Activated naive CD4-positive, alpha-beta T cell treated with anti-CD3 and anti-CD28 coated beads, Interleukin-2, amount 50 U/mL, for 72 hours (primary cell): ENCODE results near the gene JARID2. TPM values are rescaled to one million over a fixed set of nuclear protein-coding genes. Genes with fewer than 3 reads are reported as not detected.

ENCODE experiments used
- ATAC-seq, 2 donors: fragments of 150-1000 bp; cut with Tn5 transposase; 2 replicates each; pipeline ENCODE4 v1.10.0; 2021; ENCODE audit warnings: mild to moderate bottlenecking in 2 of 2, moderate library complexity in 2 of 2
- DNase-seq, 2 donors: peaks; one replicate each; pipeline ENCODE4 v3.0.0; 2021 to 2022; ENCODE audit warnings: low spot score in 2 of 2
- H3K27ac Mint-ChIP-seq, 2 donors: one replicate each; pipeline ENCODE4 v1.8.0; 2022; ENCODE audit warnings: mild to moderate bottlenecking in 2 of 2, mixed read lengths in 2 of 2
- H3K36me3 Mint-ChIP-seq, 2 donors: one replicate each; pipeline ENCODE4 v1.8.0; 2022; ENCODE audit warnings: mixed read lengths in 2 of 2
- H3K9me3 Mint-ChIP-seq, 2 donors: one replicate each; pipeline ENCODE4 v1.8.0; 2022; ENCODE audit warnings: mixed read lengths in 2 of 2
- total RNA-seq, 2 donors: library from RNA; stranded (reverse); gene quantifications; one replicate each; pipeline ENCODE4 v1.2.3, GENCODE V29; 2022

Gene JARID2
- total RNA-seq, 2 donors from 2014 or later = 35.3 to 36.3 TPM

GRCh38 chr6:15425947-15426346 is 180.1 kb downstream of the JARID2 start:
- DNase-seq (no peak), ATAC-seq (no peak)
- Mint-ChIP-seq H3K27ac (no peak overlapping the region), H3K9me3 (no peaks in the 10 kb centered on the region), H3K36me3 (peaks cover 12 to 38% of the 10 kb centered on the region in 2 donors)

DNA sequence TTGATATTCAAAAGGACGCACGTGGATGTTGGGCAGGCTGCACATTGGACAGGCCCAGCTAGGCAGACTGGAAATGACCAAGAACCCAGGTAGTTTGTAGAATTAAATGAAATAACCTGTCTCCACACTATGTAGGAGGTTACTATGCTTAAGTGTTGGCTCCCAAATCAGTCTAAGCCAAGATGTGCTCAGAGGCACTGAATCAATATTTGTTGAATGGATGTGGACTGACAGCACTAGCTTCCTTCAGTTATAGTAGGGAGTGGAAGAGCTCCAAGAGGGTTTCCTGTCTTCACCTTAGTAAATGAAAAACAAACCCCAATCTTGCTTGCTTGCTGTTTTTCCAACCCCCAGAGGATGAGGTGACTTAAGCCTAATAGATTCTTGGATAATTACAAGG is 180.5 kb downstream of the JARID2 start:
- DNase-seq = no peak
- ATAC-seq = no peak
- Mint-ChIP-seq H3K27ac (no peak overlapping the region), H3K36me3 (peaks cover 12 to 36% of the 10 kb centered on the region in 2 donors), H3K9me3 (no peaks in the 10 kb centered on the region)

- DNase-seq (no peak), ATAC-seq (no peak)
- H3K36me3 Mint-ChIP-seq = peaks cover 12 to 36% of the 10 kb centered on the region in 2 donors
- H3K27ac Mint-ChIP-seq = no peak overlapping the region
- no peaks in the 10 kb centered on the region for H3K9me3 Mint-ChIP-seq
Observed at GRCh38 chr6:15426901-15427300, 181.0 kb downstream of the JARID2 start.

- H3K27ac Mint-ChIP-seq = no peak overlapping the region
- no peak for DNase-seq
- ATAC-seq = no peak
- peaks cover 12 to 36% of the 10 kb centered on the region in 2 donors for H3K36me3 Mint-ChIP-seq
- H3K9me3 Mint-ChIP-seq = no peaks in the 10 kb centered on the region
Observed at GRCh38 chr6:15427331-15428070, 181.6 kb downstream of the JARID2 start.

- H3K36me3 Mint-ChIP-seq = peaks cover 12 to 28% of the 10 kb centered on the region in 2 donors
- DNase-seq = no peak
- no peak overlapping the region for H3K27ac Mint-ChIP-seq
- peaks cover 0 to 5% of the 10 kb centered on the region in 2 donors for H3K9me3 Mint-ChIP-seq
- ATAC-seq = no peak
Observed at GRCh38 chr6:15429141-15430110, 183.6 kb downstream of the JARID2 start.

DNA sequence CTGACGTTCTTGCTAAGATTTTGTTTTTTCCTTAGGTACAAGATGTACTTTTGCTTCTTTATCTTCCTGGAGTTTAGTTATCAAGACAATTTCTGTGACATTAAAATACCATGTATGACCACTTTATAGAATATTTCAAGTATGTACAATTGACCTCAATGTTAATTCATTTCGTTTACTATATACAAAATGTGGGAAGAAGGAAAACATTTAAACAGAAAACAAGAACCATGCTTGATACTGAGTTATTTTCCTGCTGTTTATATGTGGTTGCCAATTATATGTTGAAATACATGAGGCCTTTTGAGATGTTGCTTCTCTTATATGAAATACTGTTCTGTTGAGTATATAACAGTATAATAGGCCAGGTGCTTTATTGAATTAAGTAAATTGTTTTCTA is 184.3 kb downstream of the JARID2 start:
- no peak for DNase-seq
- peaks cover 0 to 9% of the 10 kb centered on the region in 2 donors for H3K9me3 Mint-ChIP-seq
- no peak for ATAC-seq
- H3K27ac Mint-ChIP-seq = no peak overlapping the region
- peaks cover 8 to 31% of the 10 kb centered on the region in 2 donors for H3K36me3 Mint-ChIP-seq

DNA sequence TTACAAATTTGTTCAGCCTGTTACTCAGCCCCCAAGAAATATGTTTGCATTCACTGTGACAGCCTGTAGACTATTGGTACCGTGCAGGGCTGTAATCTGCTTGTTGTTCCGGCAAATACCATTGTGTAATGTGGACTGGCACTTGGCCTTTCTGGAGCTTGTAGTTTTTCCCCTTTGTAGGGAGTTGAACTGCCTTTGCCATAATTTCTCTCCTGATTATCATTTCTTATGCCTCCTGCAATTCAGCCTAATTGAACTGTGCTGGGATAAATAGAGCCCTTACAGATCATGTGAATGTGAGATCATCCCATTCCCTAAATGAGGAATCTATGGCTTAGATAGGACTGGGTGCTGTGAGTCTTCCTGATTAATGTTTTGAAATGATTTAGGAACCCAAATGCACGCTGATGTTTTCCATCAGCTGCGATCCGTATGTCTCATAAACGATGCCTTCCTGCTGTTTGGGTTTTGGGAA is 185.1 kb downstream of the JARID2 start:
- Mint-ChIP-seq H3K27ac (no peak overlapping the region), H3K36me3 (peaks cover under 1 to 24% of the 10 kb centered on the region in 2 donors), H3K9me3 (peaks cover 0 to 9% of the 10 kb centered on the region in 2 donors)
- ATAC-seq (no peak), DNase-seq (no peak)

DNA sequence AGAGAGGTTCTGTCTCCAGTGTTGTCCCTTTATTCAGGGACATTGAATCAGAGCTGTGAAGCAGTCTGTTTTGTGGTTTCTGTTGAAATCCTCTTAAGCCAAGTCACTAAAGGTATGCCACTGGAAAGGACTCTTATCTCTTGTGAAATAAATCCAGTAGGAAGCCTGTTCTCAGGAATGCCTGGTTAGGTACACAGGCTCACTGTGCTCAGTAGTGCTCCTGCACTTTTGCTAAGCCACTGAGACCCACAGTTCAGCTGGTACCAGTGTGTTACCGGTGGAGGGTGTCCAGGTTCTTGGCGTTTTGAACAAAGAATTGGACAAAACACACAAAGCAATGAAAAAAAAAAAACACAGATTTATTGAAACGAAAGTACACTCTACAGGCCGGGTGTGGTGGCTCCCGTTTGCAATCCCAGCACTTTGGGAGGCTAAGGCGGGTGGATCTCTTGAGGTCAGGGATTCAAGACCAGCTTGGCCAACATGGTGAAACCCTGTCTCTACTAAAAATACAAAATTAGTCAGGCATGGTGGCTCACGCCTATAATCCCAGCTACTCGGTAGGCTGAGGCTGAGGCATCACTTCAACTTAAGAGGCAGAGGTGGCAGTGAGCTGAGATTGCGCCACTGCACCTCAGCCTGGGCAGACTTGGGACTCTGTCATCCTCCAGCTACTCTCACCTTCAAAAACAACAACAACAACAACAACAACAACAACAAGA is 186.1 kb downstream of the JARID2 start:
- ATAC-seq (no peak), DNase-seq (no peak)
- Mint-ChIP-seq H3K27ac (peak overlapping the region; percentile 48 to 60), H3K36me3 (peaks cover 0 to 30% of the 10 kb centered on the region in 2 donors), H3K9me3 (peaks cover 0 to 9% of the 10 kb centered on the region in 2 donors)

DNA sequence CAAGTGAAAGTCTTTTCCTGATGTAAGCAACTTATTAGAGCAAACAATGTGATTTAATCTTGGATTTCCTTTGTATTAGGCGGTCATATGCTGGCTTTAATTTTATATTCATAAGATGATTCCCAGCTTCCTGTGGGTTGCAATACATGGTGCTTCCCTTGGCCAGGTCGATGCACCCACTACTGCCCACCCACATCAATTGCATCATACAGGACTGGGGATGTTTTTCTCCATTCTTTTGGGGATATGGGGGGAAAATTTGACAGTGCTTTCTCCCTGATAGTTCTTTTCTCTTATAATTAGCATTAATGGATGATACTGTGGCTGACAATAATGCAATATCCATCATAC is 187.6 kb downstream of the JARID2 start:
- DNase-seq = no peak

DNA sequence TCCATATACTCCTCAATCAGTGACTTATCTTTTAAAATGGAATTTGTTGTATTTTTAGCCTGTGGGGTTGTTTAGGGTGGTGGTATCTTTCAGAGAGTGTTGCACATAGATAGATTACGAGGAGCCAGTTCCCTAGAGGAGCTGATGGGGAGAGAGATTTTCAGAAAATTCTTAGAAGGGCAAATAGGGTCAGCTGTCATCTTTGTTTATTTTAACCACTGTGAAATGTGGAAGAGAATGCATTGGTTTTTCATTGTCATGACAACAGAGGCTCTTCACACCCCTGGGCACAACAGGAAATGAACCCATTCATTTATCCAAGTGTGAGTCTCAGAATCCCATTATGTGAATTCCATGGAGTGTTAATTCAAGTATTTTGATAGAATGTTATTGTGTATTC is 188.4 kb downstream of the JARID2 start:
- Mint-ChIP-seq H3K9me3 (peaks cover 0 to 9% of the 10 kb centered on the region in 2 donors), H3K36me3 (peaks cover 0 to 41% of the 10 kb centered on the region in 2 donors), H3K27ac (peak overlapping the region; percentile 56 to 67)
- ATAC-seq (peak in 1 of 2 donors; percentile 34), DNase-seq (no peak)

More for the DNA sequence above, 187.6 kb downstream of the JARID2 start:
- H3K9me3 Mint-ChIP-seq = peaks cover 0 to 9% of the 10 kb centered on the region in 2 donors
- peak overlapping the region in 1 of 2 donors; percentile 36 for H3K27ac Mint-ChIP-seq
- ATAC-seq = no peak
- peaks cover 0 to 39% of the 10 kb centered on the region in 2 donors for H3K36me3 Mint-ChIP-seq

DNA sequence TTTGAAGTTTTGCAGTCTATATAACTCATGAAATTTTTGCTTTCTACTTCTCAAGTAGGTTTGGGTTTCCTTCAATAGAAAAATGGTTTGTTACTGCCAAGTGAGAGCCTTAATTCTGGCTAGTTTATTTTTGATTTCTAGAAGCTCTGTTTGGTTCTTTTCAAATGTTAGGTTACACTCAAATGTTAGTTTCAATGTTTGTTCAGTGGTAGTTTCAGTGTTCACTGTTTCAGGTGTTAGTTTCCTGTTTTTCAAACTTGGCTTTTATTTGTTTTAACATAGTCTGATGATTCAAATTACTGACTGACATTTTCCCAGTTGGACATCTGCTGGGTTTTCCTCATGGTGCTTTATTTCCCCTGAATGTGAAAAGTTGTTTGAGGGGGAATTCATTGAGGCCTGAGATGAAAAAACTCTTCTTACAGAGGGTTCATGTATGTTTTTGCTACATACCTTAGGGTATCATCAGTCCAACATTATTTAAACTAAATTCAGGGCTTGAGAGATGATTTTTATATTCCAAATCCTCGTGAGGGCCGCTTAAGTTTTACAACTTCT is 189.0 kb downstream of the JARID2 start:
- ATAC-seq = peak in 1 of 2 donors; percentile 52

GRCh38 chr6:15435468-15435867 is 189.6 kb downstream of the JARID2 start:
- Mint-ChIP-seq H3K9me3 (peaks cover 0 to 9% of the 10 kb centered on the region in 2 donors), H3K36me3 (peaks cover 0 to 41% of the 10 kb centered on the region in 2 donors), H3K27ac (peak overlapping the region in 1 of 2 donors; percentile 96)
- ATAC-seq (no peak), DNase-seq (no peak)

More for the DNA sequence above, 189.0 kb downstream of the JARID2 start:
- Mint-ChIP-seq H3K36me3 (peaks cover 0 to 41% of the 10 kb centered on the region in 2 donors), H3K9me3 (peaks cover 0 to 9% of the 10 kb centered on the region in 2 donors), H3K27ac (peak overlapping the region; percentile 67 to 96)
- DNase-seq = no peak

GRCh38 chr6:15436451-15436850 is 190.6 kb downstream of the JARID2 start:
- peak overlapping the region; percentile 36 to 66 for H3K27ac Mint-ChIP-seq
- ATAC-seq = no peak
- no peak for DNase-seq
- peaks cover 0 to 41% of the 10 kb centered on the region in 2 donors for H3K36me3 Mint-ChIP-seq
- peaks cover 0 to 9% of the 10 kb centered on the region in 2 donors for H3K9me3 Mint-ChIP-seq

- DNase-seq (no peak), ATAC-seq (peak in 1 of 2 donors; percentile 11)
- Mint-ChIP-seq H3K27ac (peak overlapping the region; percentile 11 to 66), H3K9me3 (peaks cover 0 to 9% of the 10 kb centered on the region in 2 donors), H3K36me3 (peaks cover 0 to 41% of the 10 kb centered on the region in 2 donors)
Observed at GRCh38 chr6:15437090-15437635, 191.3 kb downstream of the JARID2 start.

- H3K36me3 Mint-ChIP-seq = peaks cover 0 to 35% of the 10 kb centered on the region in 2 donors
- DNase-seq = no peak
- peak overlapping the region; percentile 66 to 86 for H3K27ac Mint-ChIP-seq
- ATAC-seq = peak; percentile 10 to 29
- peaks cover 0 to 4% of the 10 kb centered on the region in 2 donors for H3K9me3 Mint-ChIP-seq
Observed at GRCh38 chr6:15439410-15440025, 193.6 kb downstream of the JARID2 start.
